ENCODE measurements around the gene NUPR2. TPM values are rescaled to one million over a fixed set of nuclear protein-coding genes. Genes with fewer than 3 reads are reported as not detected.
A peak's percentile ranks its signal among the peaks of the same experiment; 100 is the strongest.
"Not testable (repeated sequence)": the region's sequence is repeated elsewhere in the genome, so short reads cannot be mapped to it uniquely, and the experiment has no call there.

Gene NUPR2
- not detected for total RNA-seq
- long read RNA-seq, result 0 reads

GRCh38 chr7:56115852-56116538 lies at the start of gene NUPR2:
TSS of gene NUPR2 (minus strand) at chr7:56116417. CDS start at chr7:56116314, 103 bp downstream.
- H3K4me3 ChIP-seq, result peak within 1 kb of the TSS; percentile 48
- no peak for DNase-seq
- H3K36me3 ChIP-seq, result no peaks in the 10 kb centered on the region
- no peak for TF ChIP-seq CTCF (IDR thresholded peaks at IDR 0.05; ENCODE audit: borderline replicate concordance)
- no peaks in the 10 kb centered on the region for H3K9me3 ChIP-seq (replicated peaks)
- H3K27me3 ChIP-seq (ENCODE audit: low read depth), result peaks cover 55% of the 10 kb centered on the region
- no peak within 1 kb of the TSS for H3K27ac ChIP-seq (replicated peaks)
- intact Hi-C loops (cut with micrococcal nuclease), result no loop called here
- H3K4me1 ChIP-seq, result no peaks in the 10 kb centered on the region

GRCh38 chr7:56157238-56157790 lies 41.1 kb upstream of the NUPR2 start:
- Histone ChIP-seq H3K4me1 (no peaks in the 10 kb centered on the region), H3K27me3 (ENCODE audit: low read depth) (no peaks in the 10 kb centered on the region), H3K9me3 (replicated peaks) (peaks cover 20% of the 10 kb centered on the region), H3K36me3 (no peaks in the 10 kb centered on the region), H3K4me3 (no peak overlapping the region), H3K27ac (replicated peaks) (no peak overlapping the region)
- no peak for DNase-seq
- intact Hi-C loops (cut with micrococcal nuclease), result no loop called here
- TF ChIP-seq CTCF (IDR thresholded peaks at IDR 0.05; ENCODE audit: borderline replicate concordance), result no peak

GRCh38 chr7:56131062-56131461 lies 14.8 kb upstream of the NUPR2 start:
- H3K27me3 ChIP-seq (ENCODE audit: low read depth); H3K4me3 ChIP-seq; H3K4me1 ChIP-seq; H3K36me3 ChIP-seq; H3K9me3 ChIP-seq (replicated peaks); intact Hi-C loops (cut with micrococcal nuclease); DNase-seq: not testable (repeated sequence)
- H3K27ac ChIP-seq (replicated peaks), result peak overlapping the region; percentile 33

- H3K4me1 ChIP-seq, result no peaks in the 10 kb centered on the region
- H3K9me3 ChIP-seq (replicated peaks), result no peaks in the 10 kb centered on the region
- no peaks in the 10 kb centered on the region for H3K27me3 ChIP-seq (ENCODE audit: low read depth)
- no peak overlapping the region for H3K4me3 ChIP-seq
- intact Hi-C loops (cut with micrococcal nuclease), result no loop called here
- no peaks in the 10 kb centered on the region for H3K36me3 ChIP-seq
- H3K27ac ChIP-seq (replicated peaks), result no peak overlapping the region
- DNase-seq, result no peak
- TF ChIP-seq CTCF (IDR thresholded peaks at IDR 0.05; ENCODE audit: borderline replicate concordance), result no peak
Measured at GRCh38 chr7:56127241-56127975, 11.2 kb upstream of the NUPR2 start.

GRCh38 chr7:56125831-56126230 lies 9.6 kb upstream of the NUPR2 start:
- no peaks in the 10 kb centered on the region for H3K27me3 ChIP-seq (ENCODE audit: low read depth)
- H3K9me3 ChIP-seq (replicated peaks), result no peaks in the 10 kb centered on the region
- intact Hi-C loops (cut with micrococcal nuclease), result no loop called here
- no peak for TF ChIP-seq CTCF (IDR thresholded peaks at IDR 0.05; ENCODE audit: borderline replicate concordance)
- H3K36me3 ChIP-seq, result no peaks in the 10 kb centered on the region
- H3K4me3 ChIP-seq, result no peak overlapping the region
- H3K27ac ChIP-seq (replicated peaks), result no peak overlapping the region
- no peak for DNase-seq
- H3K4me1 ChIP-seq, result no peaks in the 10 kb centered on the region

GRCh38 chr7:56124981-56125380 lies 8.8 kb upstream of the NUPR2 start:
- Histone ChIP-seq H3K4me3 (no peak overlapping the region), H3K27me3 (ENCODE audit: low read depth) (no peaks in the 10 kb centered on the region), H3K27ac (replicated peaks) (no peak overlapping the region), H3K4me1 (no peaks in the 10 kb centered on the region), H3K36me3 (no peaks in the 10 kb centered on the region), H3K9me3 (replicated peaks) (no peaks in the 10 kb centered on the region)
- DNase-seq, result no peak
- no peak for TF ChIP-seq CTCF (IDR thresholded peaks at IDR 0.05; ENCODE audit: borderline replicate concordance)
- intact Hi-C loops (cut with micrococcal nuclease), result no loop called here

All from left ventricle myocardium inferior (tissue), 1 donor.